ENCODE measurements around the gene CRB1.

The CRB1 gene

DNA sequence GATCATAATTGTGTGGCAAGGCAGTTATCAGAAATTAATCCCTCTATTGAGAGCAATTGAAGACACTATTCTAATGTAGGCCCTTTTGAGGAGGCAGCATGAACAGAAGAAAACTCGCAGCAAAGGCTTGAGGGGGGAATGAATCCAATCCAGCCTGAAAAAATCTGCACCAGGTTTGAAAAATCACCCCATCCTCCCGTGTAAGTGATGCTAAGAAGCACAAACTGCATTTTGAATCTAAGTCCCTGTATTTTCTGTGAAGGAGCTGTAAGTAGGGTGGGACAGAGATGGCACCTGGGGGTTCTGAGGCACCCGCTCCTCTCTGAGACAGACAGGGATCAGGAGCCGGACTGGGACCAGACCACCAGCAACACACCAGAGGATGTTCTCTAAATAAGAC lies at the start of gene CRB1:
Gene CRB1 (plus strand): TSS at position 241 of the 400 bp plus-strand sequence. CDS start 161 bp downstream, outside the sequence.
- DNase-seq: no peak

DNA sequence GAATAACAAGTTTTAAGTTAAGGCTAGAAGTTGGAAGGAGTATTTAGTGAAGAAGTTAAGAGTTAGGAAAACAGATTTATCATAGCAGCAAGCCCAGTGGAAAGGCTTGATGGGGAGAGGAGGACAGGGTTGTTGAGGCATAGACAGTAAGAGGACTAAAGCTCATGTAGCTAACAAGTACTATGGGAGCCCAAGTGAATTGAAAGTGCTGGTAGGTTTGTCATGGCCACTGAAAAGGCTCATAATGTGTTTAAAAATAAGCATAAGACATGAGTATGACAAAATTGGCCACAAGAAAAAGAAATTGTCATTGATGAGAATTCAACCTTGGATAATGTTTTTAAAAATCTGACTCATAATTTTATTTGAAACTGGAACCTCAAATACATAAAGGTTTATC lies 49.2 kb upstream of the CRB1 start:
- no peak for DNase-seq

DNA sequence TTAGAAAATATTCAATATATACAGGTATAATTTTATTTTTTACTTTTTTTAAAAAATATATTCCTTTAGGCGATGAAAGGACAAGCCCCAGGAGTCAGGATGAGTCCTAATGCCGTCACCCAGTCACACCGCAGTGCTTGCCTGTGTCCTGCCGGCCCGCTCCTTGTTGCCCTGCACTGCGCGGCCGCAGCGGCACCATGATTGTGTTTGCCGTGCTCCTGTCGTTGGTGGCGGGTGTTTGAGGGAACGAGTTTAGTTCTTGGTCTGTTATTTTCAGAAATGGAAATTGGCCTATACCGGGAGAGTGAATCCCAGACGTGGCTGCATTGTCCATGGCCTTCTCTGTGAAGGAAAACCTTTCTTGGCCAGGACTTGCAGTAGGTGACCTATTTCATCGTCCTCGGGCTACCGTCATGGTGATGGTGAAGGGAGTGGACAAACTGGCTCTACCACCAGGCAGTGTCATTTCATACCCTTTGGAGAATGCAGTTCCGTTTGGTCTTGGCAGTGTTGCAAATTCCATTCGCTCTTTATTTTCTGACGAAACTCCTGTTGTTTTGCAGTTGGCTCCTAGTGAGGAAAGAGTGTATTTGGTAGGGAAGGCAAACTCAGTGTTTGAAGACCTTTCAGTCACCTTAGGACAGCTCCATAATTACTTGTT lies 45.9 kb upstream of the CRB1 start:
- DNase-seq: no peak

DNA sequence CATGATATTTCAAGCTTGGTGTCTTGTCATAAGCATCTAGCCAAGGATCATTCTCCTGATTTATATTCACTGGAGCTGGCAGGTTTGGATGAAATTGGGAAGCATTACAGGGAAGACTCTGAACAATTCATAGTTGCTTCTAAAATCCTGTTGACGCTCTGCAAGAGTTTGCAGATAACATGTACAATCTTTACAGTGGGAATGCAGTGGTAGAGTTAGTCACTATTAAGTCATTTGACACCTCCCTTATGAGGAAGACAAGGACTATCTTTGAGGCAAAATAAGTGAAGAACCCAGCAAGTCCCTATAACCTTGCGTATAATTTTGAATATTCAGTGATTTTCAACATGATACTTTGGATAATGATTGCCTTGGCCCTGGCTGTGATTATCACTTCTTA lies 45.3 kb upstream of the CRB1 start:
- no peak for DNase-seq

DNA sequence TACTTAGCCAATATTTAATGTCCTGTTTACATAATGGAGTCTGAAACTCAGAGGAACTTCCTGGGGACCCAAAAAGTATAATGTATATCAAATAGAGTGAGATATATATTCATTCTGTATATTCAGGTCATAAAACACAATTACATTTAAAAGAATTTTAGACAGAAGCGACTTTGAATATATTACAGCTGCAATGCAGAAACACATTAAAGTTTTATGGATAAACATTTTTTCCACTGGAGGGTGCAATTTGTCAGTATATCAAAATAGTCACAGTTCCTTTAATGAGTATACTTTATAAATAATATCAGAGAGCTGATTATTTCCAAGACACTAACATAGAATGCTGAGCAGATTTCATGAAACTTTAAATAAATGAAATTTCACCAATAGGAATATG lies 43.9 kb upstream of the CRB1 start:
- no peak for DNase-seq

DNA sequence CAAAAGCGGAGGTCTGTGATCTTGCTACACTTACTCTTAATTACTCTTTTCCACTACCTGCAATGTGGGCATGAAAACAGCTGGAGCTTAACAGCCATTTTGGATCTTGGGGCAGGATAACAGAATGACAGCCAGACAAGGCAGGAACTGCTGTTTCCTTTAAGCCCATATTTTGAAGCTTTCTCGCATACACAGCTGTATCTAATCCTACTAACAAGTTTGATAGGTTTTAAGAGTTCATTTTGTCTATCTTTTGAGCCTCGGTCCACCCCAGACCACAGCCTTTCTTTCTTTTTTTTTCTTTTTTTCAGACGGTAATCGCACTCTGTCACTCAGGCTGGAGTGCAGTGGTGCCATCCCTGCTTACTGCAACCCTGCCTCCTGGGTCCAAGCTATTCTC lies 42.4 kb upstream of the CRB1 start:
- no peak for DNase-seq

DNA sequence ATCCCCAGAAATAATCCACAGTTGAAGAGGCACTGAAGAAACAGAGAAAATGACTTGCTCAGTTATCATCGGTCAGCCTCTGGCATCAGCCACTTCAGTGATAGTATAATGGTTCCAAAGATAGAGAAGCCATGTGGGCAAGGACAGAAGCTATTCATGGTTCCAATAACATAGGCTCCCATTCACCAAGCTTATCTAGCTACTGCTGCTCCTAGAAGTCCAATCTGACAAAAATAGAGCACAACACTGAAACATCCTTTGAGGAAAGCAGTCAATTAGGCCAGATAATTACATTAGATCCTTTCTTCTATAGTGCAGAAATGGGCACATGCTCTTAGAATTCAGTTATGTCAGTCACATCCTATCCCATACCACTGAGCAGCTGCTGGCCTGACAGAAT lies 33.5 kb upstream of the CRB1 start:
- no peak for DNase-seq

DNA sequence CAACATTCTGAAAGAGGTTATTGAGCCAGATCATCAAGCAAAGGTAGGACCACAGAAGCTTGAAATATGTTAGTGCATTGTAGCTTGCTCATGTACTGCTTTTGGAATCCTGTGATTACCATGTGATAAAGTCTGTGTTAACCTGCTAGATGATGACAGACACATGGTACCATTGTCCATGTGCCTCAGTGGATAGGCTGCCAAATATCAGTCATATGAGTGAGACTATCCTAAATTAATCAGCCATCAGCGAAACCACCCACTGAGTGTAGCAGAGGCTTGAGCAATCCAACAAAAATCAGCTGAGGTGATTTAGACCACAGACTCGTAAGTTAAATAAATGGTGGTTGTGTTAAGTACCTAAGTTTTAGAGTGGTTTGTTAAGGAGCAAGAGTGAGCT lies 32.7 kb upstream of the CRB1 start:
- no peak for DNase-seq

DNA sequence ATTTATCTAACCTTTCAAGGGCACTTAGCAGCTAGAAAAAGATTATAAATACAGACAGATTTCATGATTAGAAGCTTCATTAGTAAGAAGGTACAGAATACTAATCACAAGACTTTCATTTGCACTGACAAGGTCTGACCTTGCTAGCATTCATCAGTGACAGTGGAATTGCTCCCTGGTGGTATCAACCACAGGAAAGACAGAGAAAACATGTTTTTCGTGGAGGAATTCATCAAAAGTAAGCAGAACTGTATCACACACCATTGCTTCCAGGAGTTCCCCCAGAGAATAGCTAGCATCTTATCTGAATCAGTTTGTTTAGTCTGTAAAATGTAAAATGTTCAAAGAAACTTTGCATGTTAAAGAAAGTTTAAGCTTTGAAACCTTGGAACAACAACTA lies 20.6 kb upstream of the CRB1 start:
- DNase-seq: no peak

DNA sequence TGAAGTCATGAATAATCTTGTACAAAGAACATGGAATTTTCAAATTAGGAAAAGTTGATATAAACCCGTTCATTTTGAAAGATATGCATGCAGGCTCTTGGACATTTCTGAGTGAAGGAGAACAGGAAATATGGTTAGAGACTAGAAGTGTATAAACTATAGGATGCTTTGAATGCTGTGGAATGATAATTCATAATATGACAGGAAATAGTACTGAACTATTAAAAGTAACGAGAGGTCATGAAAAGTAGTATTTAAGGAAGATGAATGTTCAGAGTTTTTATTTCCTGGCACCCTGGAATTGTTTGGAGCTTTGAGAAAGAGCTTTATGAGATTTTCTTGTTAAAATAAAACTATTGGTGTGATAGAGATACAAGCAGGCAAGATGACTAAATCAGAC lies 18.7 kb upstream of the CRB1 start:
- no peak for DNase-seq

DNA sequence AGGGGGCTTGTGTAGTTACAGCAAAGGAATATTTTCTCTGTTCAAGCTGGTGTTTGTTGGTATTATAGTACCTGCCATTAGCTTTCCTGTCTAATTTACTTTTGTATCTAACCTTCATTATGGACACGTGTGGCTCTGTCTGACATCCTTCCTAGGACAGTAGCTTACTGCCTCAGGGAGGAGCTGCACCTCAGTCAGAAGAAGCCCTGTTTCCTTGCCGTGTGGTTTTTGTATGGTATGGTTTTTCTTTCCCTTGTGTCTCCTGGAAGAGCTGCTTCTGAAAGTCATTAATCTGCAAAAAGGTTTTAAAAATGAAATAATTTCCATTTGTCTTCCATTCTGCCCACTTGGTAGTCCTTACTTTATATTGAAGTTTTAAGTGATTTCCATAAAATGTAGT lies 17.4 kb upstream of the CRB1 start:
- DNase-seq: no peak

DNA sequence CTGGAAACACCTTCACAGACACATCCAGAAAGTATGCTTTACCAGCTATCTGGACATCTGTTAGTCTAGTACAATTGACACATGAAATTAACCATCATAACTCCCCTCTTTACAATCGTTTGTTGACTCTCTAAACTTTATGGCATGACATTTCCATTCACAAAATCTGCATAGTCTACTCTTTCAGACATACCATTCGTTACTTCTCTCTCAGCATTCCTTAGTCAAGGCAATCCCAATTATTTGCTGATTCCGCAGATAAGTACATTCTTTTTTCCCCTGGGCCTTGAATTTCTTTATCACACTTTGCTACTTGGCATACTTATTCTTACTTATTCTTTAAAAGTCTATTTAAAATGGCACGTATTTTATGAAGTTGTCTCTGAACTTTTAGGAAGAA lies 15.1 kb upstream of the CRB1 start:
- DNase-seq: no peak

DNA sequence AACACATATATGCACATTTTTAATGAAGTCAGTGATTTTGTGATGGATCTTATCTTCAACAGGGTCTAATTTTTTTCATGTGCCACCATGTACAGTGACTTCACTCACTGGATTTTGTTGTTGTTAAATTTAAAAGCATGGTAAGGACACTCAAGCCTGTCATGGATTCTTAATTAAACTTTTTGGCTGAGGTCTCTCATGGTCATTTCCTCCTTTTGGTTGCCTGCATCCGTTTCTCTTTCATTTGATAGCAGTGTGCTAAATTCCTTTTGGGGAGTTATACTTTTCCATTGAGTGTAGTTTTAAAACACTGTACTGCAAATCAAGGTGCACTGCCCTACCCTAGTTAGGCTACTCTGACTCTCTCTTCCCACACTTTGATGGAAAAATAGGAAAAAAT lies 13.2 kb upstream of the CRB1 start:
- no peak for DNase-seq

DNA sequence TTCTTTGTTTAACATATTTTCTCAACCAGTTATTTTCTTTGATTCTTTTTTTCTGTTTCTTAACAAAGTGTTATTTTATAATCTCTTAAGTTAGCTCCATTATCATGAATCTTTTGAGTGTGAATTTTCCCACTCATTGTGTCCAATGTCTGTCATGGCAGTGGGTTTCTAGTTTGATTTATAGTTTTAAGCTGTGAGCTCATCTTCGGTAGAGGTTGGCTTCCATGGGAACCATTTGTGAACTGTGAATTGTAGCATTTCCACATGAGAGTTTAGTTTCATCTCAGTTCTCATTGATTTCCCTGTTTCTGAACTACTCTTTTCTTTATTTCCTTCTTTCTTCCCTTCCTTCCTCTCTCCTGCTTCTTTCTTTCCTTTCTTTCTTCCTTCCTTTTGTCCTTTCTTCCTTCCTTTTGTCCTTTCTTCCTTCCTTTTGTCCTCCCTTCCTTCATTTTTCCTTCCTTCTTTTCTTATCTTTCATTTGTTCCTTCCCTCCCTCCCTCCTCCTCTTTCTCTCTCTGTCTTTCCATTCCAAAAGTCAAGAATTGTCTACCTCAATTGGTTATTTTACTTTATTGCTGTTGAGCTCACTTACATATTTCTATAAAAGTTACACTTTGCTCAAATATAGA lies 3.0 kb upstream of the CRB1 start:
- no peak for DNase-seq

DNA sequence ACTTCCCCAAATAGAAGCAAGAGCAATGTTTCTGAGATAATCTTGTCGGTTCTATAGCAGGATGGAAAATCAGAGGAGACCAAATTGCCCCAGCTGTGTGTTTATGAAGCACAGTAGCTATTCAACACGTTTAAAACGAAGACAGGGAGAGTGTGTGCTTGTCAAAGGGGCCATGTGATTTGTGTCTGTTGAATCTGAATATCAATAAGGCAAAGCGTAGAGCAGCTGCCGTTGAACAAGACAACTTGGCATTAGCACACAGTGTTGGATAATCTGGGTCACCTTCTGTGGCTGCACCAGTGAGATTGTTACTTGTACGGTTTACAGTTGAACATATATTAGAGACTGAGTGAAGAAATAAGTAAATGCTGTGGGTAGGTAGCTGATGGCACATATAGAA lies 1.0 kb downstream of the CRB1 start:
- no peak for DNase-seq

DNA sequence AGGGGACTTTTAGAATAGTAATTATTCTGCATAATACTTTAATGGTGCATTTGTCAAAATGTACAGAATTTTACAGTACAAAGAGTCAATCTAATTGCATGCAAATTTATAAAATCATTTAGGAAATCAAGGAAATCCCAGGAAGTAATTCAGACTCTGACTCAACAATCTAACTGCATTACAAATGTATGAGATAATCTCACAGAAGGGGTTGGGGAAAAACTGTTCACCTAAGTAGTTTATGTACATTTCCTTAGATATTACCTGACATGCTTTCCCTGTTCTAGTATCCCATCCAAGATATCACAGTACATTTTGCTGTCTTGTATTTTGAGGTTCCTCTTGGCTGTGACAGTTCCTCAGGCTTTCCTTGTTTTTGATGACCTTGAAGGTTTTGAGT lies 4.7 kb downstream of the CRB1 start:
- DNase-seq: no peak

DNA sequence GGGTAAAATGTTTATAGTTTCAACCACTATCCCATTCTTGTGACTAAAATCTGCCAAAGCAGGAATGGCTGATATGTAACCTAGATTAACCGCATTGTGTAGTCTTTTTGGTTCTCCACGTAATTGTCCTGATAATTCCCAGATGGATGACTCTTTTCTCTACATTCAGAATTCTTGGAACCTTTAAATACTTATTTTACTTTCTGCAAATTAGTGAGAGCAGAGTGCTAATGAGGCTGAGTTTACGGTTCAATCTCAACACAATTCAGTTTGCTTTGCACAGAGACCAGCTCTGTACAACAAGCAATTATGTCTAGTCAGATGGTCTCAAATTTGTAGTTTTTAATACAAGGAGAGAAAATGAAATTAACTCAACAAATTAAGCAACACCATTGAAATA lies 9.1 kb downstream of the CRB1 start:
- DNase-seq: no peak

DNA sequence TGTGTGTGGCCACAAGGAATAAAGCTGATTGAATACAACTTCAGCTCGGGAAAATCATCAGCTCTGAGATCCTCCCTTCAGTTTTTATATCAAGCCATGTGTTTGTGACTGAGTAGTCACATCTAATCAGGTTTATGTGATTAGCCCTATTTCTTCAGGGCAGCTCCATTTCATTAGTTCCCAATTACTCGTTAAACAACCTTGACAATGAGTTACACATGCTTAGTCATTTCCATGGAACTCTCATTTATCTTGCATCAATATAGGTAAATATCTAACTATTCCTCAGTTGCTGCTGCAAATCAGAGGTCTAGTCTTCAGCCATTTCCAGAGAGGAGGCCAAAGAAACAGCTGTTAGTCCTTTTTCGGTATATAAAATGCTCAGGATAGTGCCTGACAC lies 16.3 kb downstream of the CRB1 start:
- DNase-seq: no peak

DNA sequence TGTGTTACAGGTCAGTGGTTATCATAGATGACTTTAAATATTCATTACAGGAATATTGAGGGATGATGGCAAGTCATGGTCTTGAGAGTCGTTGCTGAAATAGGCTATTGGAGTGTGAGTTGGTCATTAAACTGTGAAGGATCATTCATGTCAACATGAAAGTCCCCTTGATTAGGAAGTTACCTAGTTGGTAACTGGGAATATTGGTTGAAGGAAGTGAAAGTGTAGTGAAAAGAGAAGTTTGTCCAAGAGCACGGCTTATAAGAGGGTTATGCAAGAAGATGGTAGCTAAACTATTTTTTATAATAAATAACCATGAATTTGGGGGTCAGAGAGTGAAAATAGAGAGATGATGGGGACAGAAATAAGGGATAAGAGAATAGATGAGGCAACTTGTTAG lies 16.9 kb downstream of the CRB1 start:
- DNase-seq: no peak

DNA sequence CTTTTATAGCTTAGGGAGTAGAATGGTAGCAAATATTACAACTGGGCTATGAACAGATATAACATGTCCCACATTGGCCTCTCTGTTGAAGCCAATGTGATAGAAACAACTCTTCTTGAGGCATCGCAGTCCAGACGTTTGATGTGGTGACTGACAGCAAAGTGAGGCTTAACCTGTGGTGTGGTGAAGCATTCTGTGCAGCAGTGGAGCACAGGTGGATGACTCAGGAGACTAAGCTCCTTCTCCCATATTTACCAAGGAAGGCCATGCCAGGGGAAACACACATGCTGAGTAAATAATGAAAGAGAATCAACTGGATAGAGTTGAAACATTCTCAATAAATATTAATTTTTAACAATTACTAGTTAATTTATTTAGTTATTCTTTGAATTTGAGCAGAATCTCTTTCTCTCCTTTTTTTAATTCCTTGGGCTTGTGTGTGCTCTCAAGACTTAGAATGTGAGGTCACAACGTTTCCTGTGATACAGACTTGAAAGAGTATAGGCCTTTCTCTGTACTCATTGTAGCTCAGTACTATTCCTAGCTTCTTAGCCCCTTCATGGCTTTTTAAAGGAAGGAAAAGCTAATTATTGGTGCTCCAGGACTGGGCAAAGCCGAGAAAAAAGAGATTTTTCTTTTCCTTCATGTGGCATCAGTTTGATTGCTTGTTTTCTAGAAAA lies 17.6 kb downstream of the CRB1 start:
- DNase-seq: no peak

DNA sequence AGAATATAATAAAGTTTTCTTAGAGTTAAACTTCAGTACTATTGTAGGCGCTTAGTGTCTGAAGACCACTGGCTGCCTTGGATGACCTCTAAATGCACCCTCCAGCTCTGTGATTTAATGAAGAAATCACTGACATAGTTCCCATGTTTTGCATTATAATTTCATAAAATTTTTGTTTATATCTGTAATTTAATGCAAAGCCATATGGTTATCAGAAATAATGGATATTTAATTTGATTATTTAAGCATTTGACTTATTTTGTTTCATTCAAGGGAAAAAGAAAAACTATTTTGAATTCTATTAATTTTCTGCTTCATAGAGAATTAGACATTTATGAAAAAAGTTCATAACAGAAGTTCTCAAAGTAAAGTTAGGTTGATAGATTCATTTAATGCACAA lies 18.6 kb downstream of the CRB1 start:
- DNase-seq: no peak

DNA sequence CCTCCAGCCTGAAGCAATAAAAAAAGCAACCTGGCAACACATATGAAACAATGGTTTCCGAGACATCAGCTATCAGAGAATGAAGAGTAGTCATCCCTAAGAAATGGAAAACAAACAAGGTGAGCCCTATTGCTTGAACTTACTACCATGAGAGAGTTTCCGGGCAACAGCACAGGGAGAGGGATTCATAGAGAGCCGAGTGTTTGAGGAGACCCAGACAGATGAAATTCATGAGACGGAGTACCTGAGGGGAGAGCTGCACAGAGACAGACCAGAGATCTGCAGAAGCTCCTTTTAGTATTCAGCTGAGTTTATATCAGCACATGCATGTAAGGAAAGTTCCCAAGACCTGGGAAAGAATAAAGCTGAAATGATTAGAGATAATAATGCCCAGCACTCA lies 19.8 kb downstream of the CRB1 start:
- no peak for DNase-seq

DNA sequence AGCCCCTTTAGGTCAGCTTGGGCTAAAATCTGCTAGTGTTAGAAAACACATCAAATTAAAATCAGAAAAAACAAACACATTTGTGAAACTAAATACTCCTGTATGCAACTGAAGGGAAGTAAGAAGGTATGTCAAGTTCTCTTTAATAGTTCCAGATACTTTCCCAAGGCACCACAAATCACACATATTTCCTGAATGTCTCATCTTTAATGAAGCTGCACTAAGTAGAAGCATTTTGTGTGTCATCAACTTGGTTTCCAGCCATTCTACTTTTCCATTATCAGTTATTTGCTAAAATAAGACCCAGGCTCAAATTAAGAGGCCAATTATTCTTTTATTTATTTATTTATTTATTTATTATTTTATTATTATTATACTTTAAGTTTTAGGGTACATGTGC lies 34.7 kb downstream of the CRB1 start:
- no peak for DNase-seq

DNA sequence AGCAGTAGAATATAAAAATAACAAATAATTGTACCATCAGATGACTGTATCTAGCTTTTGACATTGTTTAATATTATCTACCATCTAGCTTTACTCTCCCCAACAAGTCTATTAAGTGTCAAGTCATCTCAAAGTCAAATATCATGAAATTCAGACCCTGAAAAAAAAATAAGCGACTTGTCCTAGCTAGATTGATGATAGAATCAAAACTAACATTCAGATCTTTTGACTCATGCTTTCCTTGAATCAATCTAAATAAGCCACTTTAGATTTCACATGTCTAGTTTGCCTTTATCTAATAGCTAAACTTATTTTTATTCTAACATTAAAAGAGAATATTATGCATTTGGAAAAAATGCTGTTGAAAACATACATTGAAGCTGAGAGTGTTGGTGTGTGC lies 35.4 kb downstream of the CRB1 start:
- DNase-seq: no peak
